GM19455 (cell line): ENCODE results near the gene NOCT.
A peak's percentile ranks its signal among the peaks of the same experiment; 100 is the strongest.
"Not testable (repeated sequence)": the region's sequence is repeated elsewhere in the genome, so short reads cannot be mapped to it uniquely, and the experiment has no call there.

ENCODE experiments used
- ATAC-seq: cut with Tn5 transposase; IDR thresholded peaks from one replicate; pipeline ENCODE4 v1.9.1; 2021; ENCODE audit not compliant: unreplicated experiment

The NOCT gene

GRCh38 chr4:139044291-139044690 is 28.7 kb downstream of the NOCT start:
- ATAC-seq = no peak

GRCh38 chr4:139048026-139048425 is 32.4 kb downstream of the NOCT start:
- ATAC-seq = no peak

DNA sequence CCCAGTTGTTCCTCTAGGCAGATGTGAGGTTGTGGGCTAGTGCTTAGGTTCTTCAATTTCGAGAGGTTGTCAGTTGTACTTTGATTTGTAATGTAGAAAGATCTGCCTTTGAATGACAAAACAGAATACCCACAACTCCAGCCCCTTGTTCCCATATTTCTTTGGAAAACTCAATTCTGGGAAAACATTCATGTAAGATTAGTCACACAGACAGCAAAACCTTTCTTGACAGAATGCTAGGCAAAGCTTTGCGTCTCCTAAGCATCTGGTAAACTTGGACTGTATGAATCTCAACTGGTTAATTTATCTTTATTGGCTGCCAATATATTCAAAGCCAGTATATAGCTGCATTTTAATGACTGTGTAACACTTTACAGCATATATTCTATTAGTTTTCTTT is 34.9 kb downstream of the NOCT start:
- ATAC-seq = no peak

- ATAC-seq = no peak
These were observed 38.3 kb downstream of the NOCT start for GRCh38 chr4:139053909-139054308.

GRCh38 chr4:139054791-139055505 is 39.4 kb downstream of the NOCT start:
- no peak for ATAC-seq

DNA sequence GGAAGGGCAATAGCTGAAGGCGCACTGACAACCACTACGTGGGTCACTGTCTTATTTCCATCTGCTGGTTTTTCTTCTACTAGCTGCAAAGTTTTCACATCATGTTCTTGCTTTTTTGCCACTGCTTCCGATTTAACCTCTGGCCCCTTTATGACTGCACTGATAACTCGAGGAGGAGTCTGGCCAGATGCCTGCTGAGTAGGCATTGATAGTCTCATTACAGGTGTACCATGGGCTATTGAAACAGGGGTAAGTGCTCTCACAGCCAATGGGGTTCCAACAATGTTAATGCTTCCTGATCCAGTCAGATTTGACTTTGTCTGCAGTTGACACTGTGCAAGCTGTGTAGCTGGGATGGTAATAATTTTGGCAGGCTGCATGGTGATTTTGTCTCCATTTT is 43.4 kb downstream of the NOCT start:
- ATAC-seq = not testable (repeated sequence)

GRCh38 chr4:139060591-139060990 is 45.0 kb downstream of the NOCT start:
- no peak for ATAC-seq

DNA sequence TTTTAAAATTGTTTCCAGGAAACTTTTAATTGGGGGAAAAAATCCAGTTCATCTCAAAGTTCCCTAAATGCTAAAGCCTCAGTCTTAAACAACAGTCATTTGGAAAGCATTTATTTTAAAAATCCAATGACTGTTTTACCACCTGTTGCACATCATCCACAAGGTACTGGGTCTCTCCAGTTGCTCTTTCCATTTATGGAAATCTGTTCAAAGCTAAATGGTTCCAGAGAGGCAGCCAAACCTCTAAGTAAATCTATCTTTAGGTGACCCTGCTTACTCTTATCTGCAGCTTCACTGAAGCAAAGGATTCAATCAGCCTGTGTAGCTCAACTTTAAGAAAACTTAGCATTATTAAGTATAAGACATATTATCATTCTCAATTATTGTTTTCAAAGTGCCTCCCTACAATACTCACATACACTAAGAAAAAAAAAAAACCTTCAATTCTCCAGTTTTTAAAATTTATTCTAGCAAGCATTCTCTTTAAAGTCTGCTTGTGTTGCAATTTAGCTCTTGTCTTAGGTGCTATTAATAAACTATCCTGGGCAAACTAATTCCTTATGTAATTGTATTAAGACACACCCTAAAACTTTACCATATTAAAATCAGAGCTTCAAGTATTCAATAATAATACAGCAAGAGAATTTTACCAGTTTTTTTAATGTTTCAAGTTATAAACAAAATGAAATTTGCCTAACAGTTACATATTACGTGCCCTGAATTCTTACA is 60.6 kb downstream of the NOCT start:
- ATAC-seq = no peak

GRCh38 chr4:139077567-139078355 is 62.2 kb downstream of the NOCT start:
- ATAC-seq = no peak

DNA sequence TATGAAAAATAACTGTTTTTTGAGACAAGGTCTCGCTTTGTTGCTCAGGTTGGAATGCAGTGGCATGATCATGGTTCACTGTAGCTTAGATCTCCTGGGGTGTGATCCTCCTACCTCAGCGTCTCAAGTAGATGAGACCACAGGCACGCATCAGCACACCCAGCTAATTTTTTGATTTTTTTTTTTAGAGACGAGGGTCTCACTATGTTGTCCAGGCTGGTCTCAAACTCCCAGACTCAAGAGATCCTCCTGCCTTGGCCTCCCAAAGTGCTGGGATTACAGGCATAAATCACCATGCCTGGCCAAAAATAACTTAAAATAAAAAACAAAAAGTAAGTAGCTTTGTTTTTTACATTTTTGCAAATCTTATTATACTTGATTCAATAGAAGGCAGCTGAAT is 63.3 kb downstream of the NOCT start:
- ATAC-seq = no peak

DNA sequence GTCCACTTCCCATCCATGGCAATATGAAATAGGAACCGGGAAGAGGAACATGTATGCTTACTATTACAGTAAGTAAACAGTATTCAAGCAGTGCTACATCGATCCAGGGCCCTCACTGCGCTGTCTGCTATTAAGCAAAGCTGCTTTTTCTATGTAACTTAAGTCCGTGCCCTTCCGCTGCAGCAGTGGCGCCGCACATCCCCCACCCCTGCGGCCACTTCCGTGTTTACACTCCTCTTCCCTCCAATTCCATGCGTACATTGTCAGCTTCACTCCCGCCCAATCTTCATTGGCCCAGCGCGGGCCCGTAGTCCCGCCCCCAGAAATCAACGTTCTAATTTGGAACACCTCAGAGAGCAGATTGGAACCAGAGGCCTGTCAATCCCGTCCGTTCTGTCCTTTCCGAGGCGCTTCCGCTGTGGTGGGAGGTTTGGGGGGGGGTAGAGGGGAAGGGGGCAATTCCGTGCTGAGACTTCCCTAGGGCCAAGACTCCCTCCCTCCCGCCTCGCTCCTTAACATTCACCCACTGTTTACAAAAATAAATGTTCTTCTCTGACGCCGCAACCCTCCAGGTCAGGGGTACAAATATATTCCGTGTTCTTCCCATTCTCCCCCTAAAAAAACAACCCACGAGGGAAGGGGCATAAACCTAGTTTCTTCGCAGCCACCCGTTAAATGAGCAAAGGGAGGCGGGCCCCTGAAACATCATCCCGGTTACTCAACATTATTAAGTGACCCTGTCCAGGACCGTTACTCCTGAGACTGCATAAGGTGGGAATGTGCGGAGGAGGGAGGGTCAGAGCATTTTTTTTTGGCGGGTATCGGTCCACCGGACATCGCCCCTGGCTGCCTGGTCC is 67.4 kb downstream of the NOCT start:
- peak; percentile 81 for ATAC-seq

DNA sequence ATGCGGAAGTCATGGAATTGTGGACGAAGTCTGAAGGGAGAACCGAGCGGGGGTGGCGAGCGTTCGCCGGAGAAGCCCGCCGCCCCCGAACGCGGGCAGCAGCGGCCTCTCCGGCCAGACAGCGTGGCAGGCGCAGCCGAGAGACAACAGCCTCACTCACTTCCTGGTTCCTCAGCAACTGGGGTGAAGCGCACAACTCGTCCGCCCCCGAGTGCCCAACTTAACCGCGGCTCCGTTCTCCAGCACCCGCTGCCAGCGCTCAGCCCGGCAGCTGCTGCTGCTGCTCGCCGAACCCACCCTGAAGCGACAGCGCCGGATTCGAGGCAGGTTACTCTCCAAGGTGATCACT is 68.0 kb downstream of the NOCT start:
- peak; percentile 31 for ATAC-seq

GRCh38 chr4:139083956-139084803 is 68.6 kb downstream of the NOCT start:
- peak; percentile 63 for ATAC-seq

GRCh38 chr4:139084804-139085093 is 69.2 kb downstream of the NOCT start:
- no peak for ATAC-seq

DNA sequence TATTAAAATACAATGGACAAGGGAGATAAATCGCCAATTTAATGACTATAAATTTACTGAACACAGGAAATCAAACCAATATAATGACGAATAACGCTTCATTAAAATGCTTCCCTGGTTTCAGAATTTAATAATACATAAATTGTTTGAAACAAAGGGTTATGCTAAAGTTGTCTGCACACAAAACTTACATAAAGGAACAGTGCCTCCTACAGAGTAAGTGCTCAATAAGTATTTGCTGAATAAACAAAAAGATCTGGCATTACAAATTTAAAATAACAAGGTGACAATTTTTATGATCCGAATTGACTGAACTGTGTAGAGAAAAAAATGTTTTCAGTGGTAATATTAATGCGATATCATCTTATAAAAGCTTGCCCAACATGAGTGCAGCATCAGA is 69.6 kb downstream of the NOCT start:
- no peak for ATAC-seq

- ATAC-seq = no peak
These were observed 76.7 kb downstream of the NOCT start for GRCh38 chr4:139092271-139092670.
